ENCODE measurements around the gene CFAP97D2.

The CFAP97D2 gene

GRCh38 chr13:114199954-114200353 lies 20.9 kb downstream of the CFAP97D2 start:
- no peak for DNase-seq (ENCODE audit: low spot score)

DNA sequence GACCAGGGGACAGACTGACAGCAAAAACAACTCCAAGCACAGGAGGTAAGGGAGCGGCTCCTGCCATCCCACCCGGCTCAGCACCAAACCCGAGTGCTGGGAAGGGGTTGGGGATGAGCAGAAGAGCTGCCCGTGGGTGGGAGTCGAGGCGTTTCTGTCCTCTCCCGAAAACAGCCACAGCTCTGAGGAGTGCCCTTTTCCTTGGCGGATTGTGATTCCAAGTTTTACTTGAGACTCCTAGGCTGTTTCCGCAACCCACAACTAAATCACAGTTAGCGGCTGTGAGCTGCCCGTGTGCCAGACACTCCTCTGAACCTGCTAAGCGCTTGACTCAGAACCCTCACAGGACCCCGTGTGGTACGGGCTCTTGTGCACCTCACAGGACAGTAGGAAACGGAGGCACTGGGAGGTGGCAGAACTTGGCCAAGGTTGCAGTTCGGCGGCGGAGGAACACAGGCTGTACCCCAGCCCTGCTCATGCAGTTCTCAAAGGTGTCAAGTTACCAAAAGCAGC lies 21.4 kb downstream of the CFAP97D2 start:
- DNase-seq (ENCODE audit: low spot score), result no peak

- no peak for DNase-seq (ENCODE audit: low spot score)
These were observed 23.5 kb downstream of the CFAP97D2 start for GRCh38 chr13:114202581-114202980.

- DNase-seq (ENCODE audit: low spot score), result no peak
These were observed 24.5 kb downstream of the CFAP97D2 start for GRCh38 chr13:114203536-114203935.

GRCh38 chr13:114204894-114205293 lies 25.8 kb downstream of the CFAP97D2 start:
- no peak for DNase-seq (ENCODE audit: low spot score)

DNA sequence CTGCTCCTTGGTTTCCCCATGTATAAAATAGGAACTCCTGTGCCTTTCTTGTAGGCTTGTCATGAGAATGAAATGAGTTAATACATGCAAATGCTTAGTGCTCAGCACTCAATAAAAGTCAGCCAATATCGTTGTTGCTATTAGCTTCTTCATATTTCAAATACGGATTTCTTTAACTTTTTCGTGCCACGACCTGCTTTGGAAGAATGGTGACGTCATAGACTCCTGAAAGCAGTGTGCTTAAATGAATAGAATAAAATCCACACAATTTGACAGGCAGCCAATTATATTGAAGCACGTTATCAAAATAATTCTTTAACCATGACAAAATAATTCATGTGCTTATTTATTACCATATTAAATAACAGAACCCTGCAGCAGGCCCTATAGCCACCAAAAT lies 29.1 kb downstream of the CFAP97D2 start:
- DNase-seq (ENCODE audit: low spot score), result no peak

DNA sequence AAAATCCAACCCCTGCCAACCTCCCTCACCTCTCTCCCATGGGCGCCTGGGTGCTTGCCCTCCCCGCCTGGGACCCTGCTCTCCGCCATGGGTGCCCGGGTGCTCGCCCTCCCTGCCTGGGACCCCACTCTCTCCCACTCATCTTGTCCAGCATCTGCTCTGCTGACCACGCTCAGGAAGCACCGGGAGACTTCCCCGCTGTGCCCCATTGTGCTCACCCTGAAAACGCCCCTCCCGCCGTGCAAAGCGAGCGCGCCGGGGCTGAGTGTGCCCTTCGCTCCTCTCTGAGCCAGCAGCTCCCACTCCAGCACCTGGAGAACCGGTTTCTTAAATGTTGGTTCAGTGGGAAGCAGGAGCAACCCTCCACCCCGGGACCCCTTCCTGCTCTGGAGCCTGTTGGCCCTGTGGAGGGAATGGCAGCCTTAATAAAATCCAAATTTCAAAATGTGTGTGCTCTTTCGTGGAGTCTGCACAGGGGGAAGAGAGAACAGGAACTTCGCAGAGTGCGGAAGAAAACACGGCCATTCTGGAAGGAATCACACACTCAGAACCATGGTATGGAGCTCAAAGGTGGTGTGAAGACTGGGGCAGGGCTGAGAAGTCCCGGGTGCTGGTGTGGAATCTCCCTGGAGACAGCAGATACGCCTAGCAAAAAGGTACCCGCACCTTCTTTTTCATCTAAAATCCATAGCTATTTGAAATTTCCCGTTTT lies 32.5 kb downstream of the CFAP97D2 start:
- no peak for DNase-seq (ENCODE audit: low spot score)

- DNase-seq (ENCODE audit: low spot score), result no peak
These were observed 33.1 kb downstream of the CFAP97D2 start for GRCh38 chr13:114212158-114212495.

- DNase-seq (ENCODE audit: low spot score), result no peak
These were observed 34.9 kb downstream of the CFAP97D2 start for GRCh38 chr13:114213980-114214379.

DNA sequence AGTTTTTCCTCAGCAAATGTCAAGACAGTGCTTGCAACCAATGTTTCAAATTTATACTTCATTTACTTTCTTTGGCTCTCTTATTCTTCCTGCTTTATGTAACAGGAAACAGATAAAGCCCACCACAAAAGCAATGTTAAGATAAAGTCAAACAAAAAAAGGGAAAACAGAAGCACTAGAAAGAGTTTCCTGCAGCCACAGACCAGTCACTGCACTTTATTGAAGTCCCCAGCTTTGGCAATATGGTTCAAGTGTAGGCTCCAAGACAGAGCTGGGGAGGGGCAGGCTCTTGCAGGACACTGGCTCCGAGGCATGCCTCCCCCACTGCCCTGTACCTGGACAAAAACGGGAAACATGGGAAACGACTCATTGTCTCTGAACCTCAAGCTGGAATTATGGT lies 40.3 kb downstream of the CFAP97D2 start:
- no peak for DNase-seq (ENCODE audit: low spot score)

- DNase-seq (ENCODE audit: low spot score), result no peak
These were observed 43.5 kb downstream of the CFAP97D2 start for GRCh38 chr13:114222461-114222968.

- DNase-seq (ENCODE audit: low spot score), result no peak
These were observed 45.1 kb downstream of the CFAP97D2 start for GRCh38 chr13:114224201-114224600.

DNA sequence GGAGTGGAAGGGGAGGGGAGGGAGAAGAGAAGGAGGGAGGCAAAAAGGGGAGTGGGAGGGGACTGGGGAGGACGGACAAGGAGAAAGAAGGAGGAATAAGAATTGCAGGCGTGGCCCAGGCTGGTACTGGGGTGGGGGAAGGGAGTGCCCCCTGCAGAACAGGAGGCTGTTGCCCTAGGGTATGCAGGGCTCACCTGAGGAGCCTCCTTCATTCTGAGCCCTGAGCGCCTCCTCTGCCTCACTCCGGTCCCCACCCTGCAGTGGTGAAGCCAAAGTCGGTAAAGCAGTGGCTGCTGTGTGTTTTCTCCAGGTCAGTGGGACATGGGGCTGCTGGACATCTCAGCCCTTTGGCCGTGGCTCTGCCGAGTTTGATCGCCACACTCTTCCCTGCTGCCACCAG lies 46.6 kb downstream of the CFAP97D2 start:
- no peak for DNase-seq (ENCODE audit: low spot score)

DNA sequence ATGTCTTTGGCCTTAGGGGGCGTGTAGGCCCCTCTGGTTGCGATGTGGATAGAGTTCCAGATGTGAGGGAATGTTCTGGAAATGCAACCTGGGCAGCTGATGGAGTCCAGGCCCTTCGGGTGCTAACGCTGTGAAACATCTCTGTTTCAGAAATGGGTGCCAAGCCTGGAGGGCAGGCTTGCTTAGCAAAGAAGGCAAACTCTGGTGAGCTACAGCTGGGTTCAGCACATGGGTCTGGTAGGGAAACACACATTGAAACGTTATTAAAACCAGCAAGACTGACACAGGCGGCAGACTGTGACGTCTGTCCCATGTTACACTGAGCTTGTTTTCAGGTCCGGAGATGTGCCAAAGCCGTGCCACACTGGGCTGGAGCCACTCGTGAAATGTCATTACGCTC lies 47.0 kb downstream of the CFAP97D2 start:
- DNase-seq (ENCODE audit: low spot score), result no peak

GRCh38 chr13:114226699-114227323 lies 47.8 kb downstream of the CFAP97D2 start:
- DNase-seq (ENCODE audit: low spot score), result peak; percentile 88

- no peak for DNase-seq (ENCODE audit: low spot score)
These were observed 48.5 kb downstream of the CFAP97D2 start for GRCh38 chr13:114227528-114227927.

DNA sequence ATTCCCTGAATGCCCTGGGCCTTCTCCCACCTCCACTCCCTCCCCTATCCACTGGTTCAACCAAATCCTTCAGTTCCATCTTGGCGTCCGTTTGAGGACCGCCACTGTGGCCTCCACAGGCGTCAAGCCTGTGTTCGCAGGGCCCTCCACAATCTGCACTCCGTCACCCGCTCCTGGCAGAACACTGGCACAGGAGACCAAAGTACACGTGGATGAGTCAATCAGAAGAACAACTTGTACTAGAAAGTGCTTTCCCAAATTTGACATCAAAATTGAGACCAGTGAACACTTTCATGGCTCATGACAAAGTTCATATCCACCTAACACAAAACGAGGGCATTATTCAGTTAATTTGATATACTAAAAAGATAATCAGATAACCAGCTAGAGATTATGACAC lies 49.1 kb downstream of the CFAP97D2 start:
- no peak for DNase-seq (ENCODE audit: low spot score)

- DNase-seq (ENCODE audit: low spot score), result no peak
These were observed 50.4 kb downstream of the CFAP97D2 start for GRCh38 chr13:114229506-114229905.

DNA sequence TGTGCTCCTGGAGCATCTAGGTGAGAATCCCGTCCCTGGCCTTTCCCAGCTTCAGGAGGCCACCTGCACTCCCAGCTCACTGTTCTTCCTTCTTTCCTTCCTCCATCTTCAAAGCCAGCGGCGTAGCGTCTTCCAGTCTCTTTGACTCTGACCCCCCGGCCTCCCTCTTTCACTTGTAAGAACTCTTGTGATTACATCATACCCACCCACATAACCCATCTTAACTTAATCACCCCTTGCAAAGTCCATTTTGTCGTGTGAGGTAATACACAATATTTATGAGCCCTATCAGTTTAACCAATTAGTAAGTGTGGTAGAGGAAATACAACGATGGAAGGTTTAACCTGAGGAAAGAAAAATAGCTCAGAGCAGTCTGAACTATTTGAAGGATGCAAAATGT lies 51.1 kb downstream of the CFAP97D2 start:
- DNase-seq (ENCODE audit: low spot score), result no peak

GRCh38 chr13:114230575-114230974 lies 51.5 kb downstream of the CFAP97D2 start:
- no peak for DNase-seq (ENCODE audit: low spot score)

DNA sequence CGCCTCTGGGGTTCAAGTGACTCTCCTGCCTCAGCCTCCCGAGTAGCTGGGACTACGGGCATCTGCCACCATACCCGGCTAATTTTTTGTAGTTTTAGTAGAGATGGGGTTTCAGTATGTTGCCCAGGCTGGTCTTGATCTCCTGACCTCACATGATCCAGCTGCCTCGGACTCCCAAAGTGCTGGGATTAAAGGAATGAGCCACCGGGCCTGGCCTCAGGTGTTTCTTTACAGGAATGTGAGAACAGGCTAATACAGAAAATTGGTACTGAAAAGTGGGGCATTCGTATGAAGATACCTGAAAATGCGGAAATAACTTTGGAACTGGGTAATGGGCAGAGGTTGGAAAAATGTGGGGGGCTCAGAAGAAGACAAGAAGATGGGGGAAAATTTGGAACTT lies 52.8 kb downstream of the CFAP97D2 start:
- DNase-seq (ENCODE audit: low spot score), result no peak

DNA sequence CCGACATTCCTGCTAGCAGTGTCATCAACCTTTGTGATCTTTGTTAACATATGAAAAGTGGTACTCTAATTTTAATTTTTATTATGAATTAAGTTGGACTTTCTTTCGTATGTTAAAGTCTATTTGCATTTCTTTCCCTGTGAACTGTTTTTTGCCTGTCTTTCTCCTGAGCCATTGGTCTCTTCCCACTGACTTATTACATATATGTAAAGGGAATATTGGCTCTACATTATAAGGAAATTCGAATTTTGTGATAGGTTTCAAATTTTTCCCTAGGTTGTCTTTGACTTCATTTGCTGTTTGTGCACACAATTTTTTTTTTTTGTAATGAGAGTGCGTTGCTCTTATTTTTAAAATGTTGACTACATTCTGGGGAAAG lies 55.2 kb downstream of the CFAP97D2 start:
- no peak for DNase-seq (ENCODE audit: low spot score)

GRCh38 chr13:114234645-114235421 lies 55.8 kb downstream of the CFAP97D2 start, which contains the start of gene CDC16:
TSS of gene CDC16 (plus strand) at chr13:114234897. CDS start at chr13:114235085, 188 bp downstream.
- peak; percentile 97 for DNase-seq (ENCODE audit: low spot score)
